HK-2 (cell line): Measurements from ENCODE around the gene GTF2F1.
"Not testable (repeated sequence)": the region's sequence is repeated elsewhere in the genome, so short reads cannot be mapped to it uniquely, and the experiment has no call there.

ENCODE experiments used
- DNase-seq: peaks from one replicate; pipeline ENCODE4 v3.0.0-alpha.2; 2018; ENCODE audit not compliant: unreplicated experiment

GTF2F1 gene

DNA sequence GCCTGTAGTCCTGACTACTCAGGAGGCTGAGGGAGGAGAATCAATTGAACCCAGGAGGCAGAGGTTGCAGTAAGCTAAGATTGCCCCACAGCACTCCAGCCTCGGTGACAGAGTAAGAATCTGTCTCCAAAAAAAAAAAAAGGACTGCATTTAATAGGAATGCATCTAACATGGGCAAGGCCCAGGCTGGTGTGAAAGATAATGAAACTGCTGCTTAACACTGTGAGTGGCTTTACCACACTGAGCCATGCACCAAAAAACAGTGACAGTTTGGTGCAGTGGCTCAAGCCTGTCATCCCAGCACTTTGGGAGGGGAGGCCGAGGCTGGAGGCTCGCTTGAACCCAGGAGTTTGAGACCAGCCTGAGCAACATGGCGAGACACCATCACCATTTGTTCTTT is 8.6 kb downstream of the GTF2F1 start:
- no peak for DNase-seq

DNA sequence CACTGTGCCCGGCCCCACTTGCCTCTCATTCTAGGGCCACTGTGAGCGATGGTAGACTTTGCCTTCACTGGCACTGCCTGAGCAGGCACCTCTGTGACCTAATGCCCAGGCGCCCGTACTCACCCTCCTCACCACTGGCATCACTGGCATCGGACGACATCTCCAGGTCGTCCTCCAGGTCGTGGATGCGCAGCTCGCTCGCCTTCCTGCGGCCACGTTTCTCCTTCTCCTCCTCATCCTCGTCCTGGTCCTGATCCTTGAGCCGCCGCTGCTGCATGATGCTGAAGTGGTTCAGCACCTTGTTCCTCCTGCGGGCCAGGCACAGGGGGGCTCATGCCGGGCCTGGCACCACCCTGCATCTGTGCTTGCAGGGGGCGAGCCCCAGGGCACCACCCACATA is 9.8 kb downstream of the GTF2F1 start:
- no peak for DNase-seq

DNA sequence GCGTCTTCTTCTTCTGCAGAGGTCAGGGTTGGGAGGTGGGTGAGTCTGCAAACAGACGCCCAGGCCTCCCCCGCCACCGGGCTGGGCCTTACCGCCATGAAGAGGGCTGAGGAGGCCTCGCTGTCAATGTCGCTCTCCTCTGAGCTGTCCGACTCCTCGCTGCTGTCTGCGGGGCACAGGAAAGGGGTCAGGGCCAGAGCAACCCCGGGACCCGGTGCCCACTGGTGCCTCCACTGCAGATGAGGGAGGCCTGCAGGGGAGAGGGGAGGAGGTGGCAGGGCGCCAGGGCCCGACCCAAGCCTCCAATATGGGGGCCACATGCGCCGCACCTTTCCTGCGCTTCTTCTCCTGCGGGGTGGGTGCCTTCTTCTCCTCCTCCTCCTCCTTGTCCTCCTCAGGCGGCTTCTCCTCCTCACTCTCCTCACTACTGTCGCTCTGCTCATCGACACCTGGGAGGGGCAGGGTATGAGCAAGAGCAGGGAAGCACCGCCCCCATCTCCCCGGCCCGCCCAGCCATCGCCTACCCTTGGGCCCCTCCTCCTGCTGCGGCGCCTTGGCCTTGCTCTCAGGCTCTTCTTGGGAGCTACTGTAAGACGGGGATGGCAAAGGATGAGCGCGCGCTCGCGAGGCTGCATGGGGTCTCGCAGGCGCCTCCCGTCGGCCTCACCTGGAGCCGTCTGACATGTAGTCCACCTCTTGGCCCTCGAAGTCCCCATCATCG is 11.8 kb downstream of the GTF2F1 start:
- no peak for DNase-seq

DNA sequence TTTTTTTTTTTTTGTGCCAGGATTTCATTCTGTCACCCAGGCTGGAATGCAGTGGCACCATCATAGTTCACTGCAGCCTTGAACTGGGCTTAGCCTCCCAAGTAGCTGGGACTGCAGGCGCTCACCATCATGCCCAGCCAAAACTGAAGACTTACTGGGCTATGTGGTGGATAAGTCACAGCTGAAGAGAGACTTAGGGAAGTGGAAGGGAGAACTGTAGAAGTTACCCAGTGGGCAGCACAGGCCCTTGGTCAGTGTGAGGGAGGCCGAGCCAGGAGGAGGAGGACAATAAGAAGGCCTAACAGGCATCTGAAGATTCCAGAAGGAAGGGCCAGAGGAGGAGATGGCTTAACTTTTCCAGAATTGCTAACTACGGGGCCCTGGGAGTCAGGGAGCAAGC is 13.2 kb downstream of the GTF2F1 start:
- DNase-seq: no peak

DNA sequence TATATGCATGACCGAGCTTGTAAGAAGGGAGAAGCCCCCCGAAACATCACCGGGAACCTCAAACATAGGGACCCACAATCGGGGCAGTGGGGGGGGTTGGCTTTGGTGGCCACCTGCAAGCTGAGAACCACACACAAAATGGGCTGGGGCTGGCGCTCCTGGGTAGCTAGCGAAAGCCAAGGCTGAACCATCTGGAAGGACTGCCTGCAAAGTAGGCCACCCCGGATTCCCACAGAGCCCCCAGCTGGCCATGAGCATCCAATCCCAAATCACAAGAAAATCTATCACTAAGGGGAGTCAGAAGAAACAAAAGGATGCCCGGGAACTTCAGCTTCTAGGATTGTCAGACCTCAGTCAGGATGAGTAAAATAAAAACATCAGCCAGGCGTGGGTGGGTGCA is 14.5 kb downstream of the GTF2F1 start:
- DNase-seq: no peak

DNA sequence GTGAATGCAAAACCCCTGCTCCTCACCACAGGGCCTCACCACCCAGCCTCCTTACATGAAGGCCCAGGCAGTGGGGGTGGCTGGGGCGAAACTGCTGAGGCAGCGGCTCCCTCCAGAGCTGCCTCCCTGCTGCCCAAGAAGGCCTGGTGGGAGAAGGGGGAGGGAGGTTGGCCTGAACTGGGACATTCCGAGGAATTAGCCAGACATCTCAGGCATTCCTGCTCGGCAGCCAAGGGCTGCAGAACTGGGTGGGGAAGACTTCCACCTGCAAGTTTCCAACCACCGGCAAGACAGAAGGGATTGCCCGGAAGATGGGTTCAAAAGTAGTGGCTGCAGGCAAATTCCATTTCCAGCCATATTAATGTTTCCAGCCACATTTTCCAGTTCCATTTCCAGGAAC is 14.9 kb downstream of the GTF2F1 start:
- peak; percentile 60 for DNase-seq

DNA sequence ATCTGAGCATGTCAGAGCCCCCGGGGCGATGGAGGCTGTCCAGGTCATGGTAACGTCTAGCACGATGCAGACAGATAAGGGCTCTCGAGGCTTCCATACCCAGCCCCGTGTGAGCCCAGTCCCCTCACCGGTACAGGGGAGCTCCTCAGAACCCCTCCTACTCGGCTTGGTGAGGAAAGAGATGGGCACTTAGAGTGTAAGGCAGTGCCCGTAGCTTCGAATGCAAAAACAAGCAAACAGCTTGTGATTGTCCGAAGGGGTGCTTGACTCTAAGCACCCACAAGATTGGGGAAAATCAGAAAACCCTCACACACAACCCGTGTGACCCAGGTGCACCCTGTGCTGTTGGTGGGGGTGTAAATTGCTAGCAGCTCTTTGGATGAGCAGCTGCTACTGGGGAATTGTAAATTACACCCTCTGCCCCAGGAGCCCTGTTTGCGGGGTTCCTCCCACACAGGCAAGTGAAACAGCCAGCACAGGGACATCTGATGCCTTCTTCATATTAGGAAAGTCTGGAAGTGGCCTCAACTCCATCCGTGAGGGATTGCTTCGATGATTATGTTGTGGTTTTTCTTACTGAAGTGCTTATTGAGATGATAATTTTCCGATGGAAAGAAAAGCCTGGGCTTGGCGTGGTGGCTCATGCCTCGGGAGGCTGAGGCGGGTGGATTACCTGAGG is 16.3 kb downstream of the GTF2F1 start:
- no peak for DNase-seq

DNA sequence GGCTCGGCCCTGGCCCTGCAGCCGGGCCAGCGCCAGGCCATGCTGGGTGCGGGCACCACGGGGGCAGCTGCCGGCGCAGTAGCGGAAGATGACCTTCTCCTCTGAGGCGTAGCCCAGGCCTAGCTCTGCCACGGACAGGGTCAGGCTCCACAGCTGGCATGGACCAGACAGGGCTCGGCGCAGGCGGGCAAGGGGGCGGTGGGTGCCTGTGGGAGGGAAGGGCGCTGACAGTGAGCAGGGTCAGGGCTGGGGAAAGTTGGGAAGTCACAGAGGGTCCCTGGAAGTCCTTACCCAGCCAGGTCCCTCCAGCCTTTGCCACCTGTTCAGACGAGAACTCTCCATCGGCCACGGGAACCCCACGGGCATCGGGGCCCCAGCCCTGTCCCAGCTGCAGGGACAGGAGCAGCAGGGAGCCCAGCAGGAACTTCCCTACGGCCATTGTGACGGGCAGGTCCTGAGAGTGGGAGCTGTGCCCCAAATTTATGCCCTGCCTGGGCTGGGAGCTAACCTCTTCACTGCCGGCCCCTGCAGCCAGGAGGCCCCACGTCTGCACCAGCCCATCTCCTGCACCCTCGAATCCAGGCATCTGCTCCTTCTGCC is 17.5 kb downstream of the GTF2F1 start, which contains the start of gene PSPN:
Gene PSPN (minus strand): TSS at position 523 of the 600 bp plus-strand sequence. CDS start 84 bp downstream, at position 439.
- DNase-seq: no peak

DNA sequence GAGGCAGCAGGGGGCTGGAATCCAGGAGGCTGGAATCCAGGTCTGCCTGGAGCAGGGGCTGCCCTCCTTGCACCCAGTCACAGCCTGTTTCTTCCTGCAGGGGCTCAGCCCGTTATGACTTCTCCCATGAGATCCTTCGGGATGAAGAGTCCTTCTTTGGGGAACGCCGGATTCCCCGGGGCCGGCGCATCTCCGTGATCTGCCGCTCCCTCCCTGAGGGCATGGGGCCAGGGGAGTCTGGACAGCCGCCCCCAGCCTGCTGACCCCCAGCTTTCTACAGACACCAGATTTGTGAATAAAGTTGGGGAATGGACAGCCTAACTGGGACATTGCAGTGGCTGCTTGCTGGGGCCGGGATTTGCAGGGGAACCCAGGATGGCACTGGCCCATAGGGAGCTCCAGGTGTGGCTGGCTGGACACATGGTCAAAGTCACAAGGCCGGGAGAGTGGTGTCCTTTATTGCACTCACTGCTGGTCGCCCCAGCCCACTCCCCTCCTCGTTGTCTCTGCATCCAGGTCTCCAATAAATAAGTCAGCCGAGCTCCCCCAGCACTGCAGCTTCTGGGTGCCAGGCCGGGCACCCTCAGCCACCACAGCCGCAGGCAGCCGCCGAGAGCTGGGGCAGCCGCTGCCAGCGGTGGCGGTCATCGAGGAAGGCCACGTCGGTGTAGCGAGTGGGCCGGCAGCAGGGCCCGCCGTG is 18.1 kb downstream of the GTF2F1 start:
- no peak for DNase-seq

DNA sequence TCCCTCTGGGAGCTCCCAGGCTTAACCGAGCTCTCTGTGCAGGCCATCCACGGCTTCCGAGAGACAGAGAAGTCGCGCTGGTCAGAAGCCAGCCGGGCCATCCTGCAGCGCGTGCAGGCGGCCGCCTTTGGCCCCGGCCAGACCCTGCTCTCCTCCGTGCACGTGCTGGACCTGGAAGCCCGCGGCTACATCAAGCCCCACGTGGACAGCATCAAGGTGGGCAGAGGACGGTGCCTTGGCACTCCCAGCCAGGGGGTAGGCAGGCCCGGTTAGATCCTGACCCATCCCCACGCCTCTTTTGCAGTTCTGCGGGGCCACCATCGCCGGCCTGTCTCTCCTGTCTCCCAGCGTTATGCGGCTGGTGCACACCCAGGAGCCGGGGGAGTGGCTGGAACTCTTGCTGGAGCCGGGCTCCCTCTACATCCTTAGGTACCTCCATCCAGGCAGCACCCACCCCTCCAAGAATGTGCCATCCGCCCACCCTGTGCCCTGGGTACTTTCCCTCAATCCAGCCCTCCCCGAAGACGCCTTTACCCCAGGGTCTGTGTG is 18.7 kb downstream of the GTF2F1 start:
- DNase-seq: no peak

DNA sequence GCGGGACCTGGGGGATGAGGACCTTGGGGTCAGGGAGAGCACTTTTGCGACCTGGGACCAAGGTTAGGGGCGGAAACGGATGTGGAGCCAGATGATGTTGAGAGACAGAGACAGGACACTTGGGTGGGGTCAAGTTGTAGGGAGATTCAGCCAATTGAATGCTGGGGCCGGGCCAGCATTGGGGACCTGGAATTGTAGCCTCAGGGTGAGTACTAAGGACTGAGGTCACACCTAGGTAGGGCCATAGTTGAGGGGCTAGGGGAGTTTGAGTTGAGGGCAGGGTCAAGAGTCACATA is 19.2 kb downstream of the GTF2F1 start:
- no peak for DNase-seq

DNA sequence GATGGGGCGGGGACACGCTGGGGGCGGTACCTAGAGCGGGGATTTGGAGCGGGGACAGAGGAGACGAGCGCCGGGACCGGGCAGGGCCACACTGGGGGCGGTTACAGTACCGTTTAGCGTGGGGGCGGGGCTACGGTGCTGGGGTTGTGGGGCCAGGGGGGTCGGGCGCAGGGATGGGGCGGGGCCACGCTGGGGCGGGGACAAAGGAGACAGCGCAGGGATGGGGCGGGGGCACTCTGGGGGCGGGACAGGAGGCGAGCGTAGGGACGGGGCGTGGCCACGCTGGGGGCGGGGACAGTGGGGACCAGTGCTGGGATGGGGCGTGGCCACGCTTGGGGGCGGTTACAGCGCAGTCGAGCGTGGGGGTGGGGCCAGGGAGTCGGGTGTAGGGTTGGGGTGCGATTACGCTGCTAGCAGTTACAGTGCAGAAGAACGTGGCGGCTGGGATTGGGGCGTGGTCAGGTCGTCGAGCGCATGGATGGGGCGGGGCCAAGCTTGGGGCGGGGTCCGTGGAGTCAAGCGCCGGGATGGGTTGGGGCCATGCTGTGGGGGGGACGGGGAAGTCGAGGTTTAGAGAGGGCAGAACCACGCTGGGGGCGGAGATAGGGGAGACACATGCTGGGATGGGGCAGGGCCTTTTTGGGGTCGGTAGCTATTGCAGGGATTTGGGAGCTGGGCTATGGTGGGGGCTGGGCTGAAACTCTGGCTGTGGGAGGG is 19.7 kb downstream of the GTF2F1 start:
- DNase-seq: peak; percentile 99

DNA sequence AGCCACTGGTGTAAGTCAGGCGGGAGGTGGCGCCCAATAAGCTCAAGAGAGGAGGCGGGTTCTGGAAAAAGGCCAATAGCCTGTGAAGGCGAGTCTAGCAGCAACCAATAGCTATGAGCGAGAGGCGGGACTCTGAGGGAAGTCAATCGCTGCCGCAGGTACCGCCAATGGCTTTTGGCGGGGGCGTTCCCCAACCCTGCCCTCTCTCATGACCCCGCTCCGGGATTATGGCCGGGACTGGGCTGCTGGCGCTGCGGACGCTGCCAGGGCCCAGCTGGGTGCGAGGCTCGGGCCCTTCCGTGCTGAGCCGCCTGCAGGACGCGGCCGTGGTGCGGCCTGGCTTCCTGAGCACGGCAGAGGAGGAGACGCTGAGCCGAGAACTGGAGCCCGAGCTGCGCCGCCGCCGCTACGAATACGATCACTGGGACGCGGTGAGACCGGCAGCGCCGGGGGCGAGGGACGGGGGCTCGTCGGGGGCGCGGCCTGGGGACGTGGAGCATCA is 20.3 kb downstream of the GTF2F1 start, which contains the start of gene ALKBH7:
Gene ALKBH7 (plus strand): TSS at position 201 of the 502 bp plus-strand sequence. CDS start 27 bp downstream, at position 228.
- peak; percentile 98 for DNase-seq

DNA sequence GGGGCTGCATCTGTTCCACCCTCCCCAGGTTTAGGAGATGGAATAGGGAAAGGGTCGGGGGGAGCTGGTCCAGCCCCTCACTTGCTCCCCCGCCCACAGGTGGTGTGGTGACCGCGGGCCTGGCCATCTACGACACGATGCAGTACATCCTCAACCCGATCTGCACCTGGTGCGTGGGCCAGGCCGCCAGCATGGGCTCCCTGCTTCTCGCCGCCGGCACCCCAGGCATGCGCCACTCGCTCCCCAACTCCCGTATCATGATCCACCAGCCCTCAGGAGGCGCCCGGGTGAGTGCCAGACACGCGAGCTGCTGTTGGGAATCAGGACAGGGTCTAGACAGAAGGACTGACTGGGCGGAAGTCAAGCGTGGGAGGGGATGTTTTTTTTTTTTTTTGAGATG is 28.6 kb downstream of the GTF2F1 start:
- no peak for DNase-seq

DNA sequence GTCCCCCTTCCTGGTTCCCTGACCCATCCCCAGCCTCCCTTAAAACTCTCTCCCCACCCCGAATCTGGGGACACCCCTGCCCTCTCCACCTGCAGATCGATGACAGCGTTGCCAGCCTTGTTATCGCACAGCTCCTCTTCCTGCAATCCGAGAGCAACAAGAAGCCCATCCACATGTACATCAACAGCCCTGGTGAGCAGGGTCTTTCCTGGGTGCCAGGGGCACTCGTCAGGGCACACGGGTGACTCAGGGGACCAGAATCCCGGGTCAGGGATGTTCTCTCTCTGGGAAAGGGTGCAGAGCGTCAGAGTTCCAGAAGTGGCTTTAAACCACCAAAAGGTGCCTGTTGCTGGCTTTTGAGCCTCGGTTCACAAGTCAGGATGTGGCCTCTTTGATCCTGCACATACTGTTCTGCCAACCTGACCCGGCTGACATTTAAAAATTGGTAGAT is 30.6 kb downstream of the GTF2F1 start:
- no peak for DNase-seq

DNA sequence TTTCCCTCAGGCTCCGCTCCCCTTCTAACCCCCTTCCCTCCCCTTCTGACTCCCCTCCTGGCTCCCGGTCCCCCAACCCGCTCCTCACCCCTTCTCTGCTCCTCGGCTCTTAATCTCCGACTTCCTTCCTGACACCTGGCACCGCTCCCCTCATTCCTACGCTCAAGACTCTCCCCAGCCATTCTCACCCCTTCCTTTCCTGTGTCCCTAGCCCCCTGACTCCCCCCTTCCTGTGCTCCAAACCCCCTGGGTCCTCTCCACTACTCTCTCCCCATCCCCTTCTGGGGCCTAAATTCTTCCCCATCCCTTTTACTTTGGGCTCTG is 31.0 kb downstream of the GTF2F1 start:
- no peak for DNase-seq

DNA sequence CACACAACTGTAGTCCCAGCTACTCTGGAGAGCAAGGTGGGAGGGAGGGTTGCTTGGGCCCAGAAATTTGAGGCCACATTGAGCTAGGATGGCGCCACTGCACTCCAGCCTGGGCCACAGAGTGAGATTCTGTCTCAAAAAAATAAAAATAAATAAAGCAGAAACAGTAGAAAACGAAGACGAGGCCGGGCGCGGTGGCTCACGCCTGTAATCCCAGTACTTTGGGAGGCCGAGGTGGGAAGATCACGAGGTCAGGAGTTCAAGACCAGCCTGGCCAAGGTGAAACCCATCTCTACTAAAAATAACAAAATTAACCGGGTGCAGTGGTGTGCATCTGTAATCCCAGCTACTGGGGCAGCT is 32.1 kb downstream of the GTF2F1 start:
- not testable (repeated sequence) for DNase-seq

DNA sequence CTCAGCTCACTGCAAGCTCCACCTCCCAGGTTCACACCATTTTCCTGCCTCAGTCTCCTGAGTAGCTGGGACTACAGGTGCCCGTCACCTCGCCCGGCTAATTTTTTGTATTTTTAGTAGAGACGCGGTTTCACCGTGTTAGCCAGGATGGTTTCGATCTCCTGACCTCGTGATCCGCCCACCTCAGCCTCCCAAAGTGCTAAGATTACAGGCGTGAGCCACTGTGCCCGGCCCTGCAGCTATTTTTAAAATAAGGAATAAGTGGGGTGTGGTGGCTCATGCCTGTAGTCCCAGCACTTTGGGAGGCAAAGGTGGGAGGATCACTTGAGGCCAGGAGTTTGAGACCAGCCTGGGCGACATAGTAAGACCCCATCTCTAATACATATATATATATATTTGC is 32.5 kb downstream of the GTF2F1 start:
- not testable (repeated sequence) for DNase-seq

DNA sequence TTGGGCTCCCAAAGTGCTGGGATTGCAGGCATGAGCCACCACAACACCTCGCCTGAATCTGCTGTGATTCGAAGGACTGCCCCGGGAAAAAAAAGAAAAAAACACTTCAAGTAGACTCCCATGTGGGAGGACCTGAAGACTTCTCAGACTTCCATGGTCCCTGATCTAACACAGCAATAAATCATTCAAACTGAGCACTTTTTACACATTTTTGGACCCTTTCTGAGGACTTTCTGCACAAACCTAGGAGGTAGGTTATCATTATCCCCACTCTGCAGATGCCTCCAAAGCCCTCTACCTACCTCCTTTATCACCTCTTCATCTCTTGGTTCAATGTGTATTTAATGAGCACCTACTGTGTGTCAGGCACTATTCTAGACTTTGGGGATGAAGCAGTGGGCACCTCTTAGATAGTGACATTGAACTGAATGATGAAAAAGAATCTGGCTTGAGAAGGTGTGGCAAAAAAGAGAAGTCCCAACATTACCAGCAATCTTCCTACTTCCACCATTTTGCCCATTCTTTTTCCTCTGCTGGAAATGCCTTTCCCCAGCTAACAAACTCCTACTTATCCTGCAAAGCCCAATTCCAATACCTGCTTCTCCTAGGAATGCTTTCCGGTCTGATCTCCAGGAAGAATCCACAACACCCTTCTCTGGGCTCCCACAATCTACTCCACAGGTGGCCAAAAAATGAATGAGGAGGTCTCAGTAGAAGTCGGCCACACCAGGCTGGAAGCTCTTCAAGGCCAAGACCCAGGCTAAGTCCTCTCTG is 33.2 kb downstream of the GTF2F1 start:
- no peak for DNase-seq

DNA sequence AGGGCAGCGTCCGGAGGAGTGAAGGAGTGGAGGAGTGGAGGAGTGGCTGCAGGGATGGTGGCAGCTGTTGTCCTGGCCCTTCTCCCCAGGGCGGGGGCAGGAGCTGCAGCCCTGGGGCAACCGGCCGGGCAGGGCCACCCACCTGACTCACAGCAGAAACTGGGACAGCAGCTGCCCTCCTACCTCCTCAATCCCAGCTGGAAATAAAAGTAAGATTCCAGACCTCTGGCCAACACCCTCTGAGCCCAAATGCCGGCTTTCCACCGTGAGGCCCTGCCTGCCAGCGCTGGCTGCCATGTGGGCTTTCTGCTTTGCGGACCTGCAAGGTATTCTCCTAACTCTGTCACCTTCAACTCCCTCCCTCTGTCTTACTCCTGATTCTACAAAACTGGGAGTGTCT is 35.0 kb downstream of the GTF2F1 start:
- no peak for DNase-seq

DNA sequence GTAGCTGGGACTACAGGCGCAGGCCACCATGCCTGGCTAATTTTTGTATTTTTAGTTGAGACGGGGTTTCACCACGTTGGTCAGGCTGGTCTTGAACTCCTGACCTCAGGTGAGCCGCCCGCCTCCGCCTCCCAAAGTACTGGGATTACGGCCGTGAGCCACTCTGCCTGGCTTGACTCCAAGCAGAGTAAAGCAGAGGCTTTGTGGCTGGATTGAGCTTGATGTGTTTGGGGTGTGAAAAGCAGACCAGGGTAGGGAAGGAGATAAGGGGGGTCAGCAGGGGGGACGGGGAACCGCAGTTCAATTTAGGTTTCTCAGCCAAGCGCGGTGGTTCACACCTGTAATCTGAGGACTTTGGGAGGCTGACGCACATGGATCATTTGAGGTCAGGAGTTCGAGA is 35.8 kb downstream of the GTF2F1 start:
- no peak for DNase-seq
